Neural progenitor cell (in vitro differentiated cells): ENCODE results near the gene RBMS1. TPM values are rescaled to one million over a fixed set of nuclear protein-coding genes. Genes with fewer than 3 reads are reported as not detected.
"Not testable (repeated sequence)": the region's sequence is repeated elsewhere in the genome, so short reads cannot be mapped to it uniquely, and the experiment has no call there.

Experiments
- DNase-seq: peaks from one replicate; pipeline ENCODE4 v3.0.0-alpha.2; 2016; ENCODE audit warnings: low spot score
- H2AFZ ChIP-seq: fragments of 200-600 bp; sonication (generic); replicated peaks from 2 replicates; pipeline ENCODE4 v1.6.1; 2016; ENCODE audit warnings: antibody characterized with exemption
- H3F3A ChIP-seq: fragments of 200-600 bp; sonication (generic); 2 replicates; pipeline ENCODE4 v1.6.1; 2016; ENCODE audit warnings: antibody characterized with exemption, low read depth
- H3K27ac ChIP-seq: fragments of 200-600 bp; sonication (generic); 2 replicates; pipeline ENCODE4 v1.5.1; 2016; ENCODE audit warnings: mild to moderate bottlenecking
- H3K27me3 ChIP-seq: fragments of 200-600 bp; sonication (generic); 2 replicates; pipeline ENCODE4 v1.6.1; 2016; ENCODE audit warnings: mild to moderate bottlenecking, moderate library complexity
- H3K36me3 ChIP-seq: fragments of 200-600 bp; sonication (generic); 2 replicates; pipeline ENCODE4 v1.5.1; 2016
- H3K4me1 ChIP-seq: fragments of 200-600 bp; sonication (generic); 2 replicates; pipeline ENCODE4 v1.6.1; 2016; ENCODE audit warnings: mixed run types
- H3K4me2 ChIP-seq: fragments of 200-600 bp; sonication (generic); 2 replicates; pipeline ENCODE4 v1.6.1; 2016
- H3K4me3 ChIP-seq: fragments of 200-600 bp; sonication (generic); 2 replicates; pipeline ENCODE4 v1.5.1; 2016
- H3K79me2 ChIP-seq: fragments of 200-600 bp; sonication (generic); 2 replicates; pipeline ENCODE4 v1.6.1; 2016; ENCODE audit warnings: low read depth
- H3K9ac ChIP-seq: fragments of 200-600 bp; sonication (generic); 2 replicates; pipeline ENCODE4 v1.6.1; 2016
- H3K9me3 ChIP-seq: fragments of 200-600 bp; sonication (generic); 2 replicates; pipeline ENCODE4 v1.5.1; 2016; ENCODE audit warnings: low read depth
- H4K20me1 ChIP-seq: fragments of 200-600 bp; sonication (generic); 2 replicates; pipeline ENCODE4 v1.6.1; 2016; ENCODE audit warnings: low read depth
- H3K27ac Mint-ChIP-seq: 3 replicates; pipeline ENCODE4 v1.8.0; 2021; ENCODE audit warnings: mixed read lengths
- H3K27me3 Mint-ChIP-seq: 2 replicates; pipeline ENCODE4 v1.8.0; 2022; ENCODE audit warnings: low read depth, mild to moderate bottlenecking, inconsistent platforms, moderate library complexity, mixed read lengths; ENCODE audit not compliant: insufficient read depth
- H3K36me3 Mint-ChIP-seq: 3 replicates; pipeline ENCODE4 v1.8.0; 2021; ENCODE audit warnings: mixed read lengths
- H3K4me1 Mint-ChIP-seq: 3 replicates; pipeline ENCODE4 v1.8.0; 2021; ENCODE audit warnings: mixed read lengths
- H3K4me3 Mint-ChIP-seq: 3 replicates; pipeline ENCODE4 v1.8.0; 2021; ENCODE audit warnings: mild to moderate bottlenecking, moderate library complexity, mixed read lengths
- H3K9me3 Mint-ChIP-seq: 3 replicates; pipeline ENCODE4 v1.8.0; 2020; ENCODE audit warnings: mixed read lengths
- CTCF ChIP-seq: fragments of 200-600 bp; sonication (generic); IDR thresholded peaks from 2 replicates; pipeline ENCODE4 v1.5.1; 2017; ENCODE audit warnings: antibody characterized with exemption, mild to moderate bottlenecking
- EZH2 ChIP-seq: fragments of 200-600 bp; sonication (generic); IDR thresholded peaks from 2 replicates; pipeline ENCODE4 v1.6.1; 2017; ENCODE audit warnings: antibody characterized with exemption, mild to moderate bottlenecking, moderate library complexity
- EZH2phosphoT487 ChIP-seq: fragments of 200-600 bp; sonication (generic); IDR thresholded peaks from 2 replicates; pipeline ENCODE4 v1.6.1; 2017; ENCODE audit warnings: antibody characterized with exemption
- total RNA-seq: library from RNA; depleted of rRNA; stranded (reverse); fragments of >200 nt; gene quantifications from 2 replicates; pipeline ENCODE4 v1.2.3, GENCODE V29; 2015; ENCODE audit warnings: low replicate concordance

RBMS1 gene
- total RNA-seq, 1 donor from 2014 or later: 101 TPM

- H3K4me1 Mint-ChIP-seq: peaks cover 58% of the 10 kb centered on the region
- H3K9ac ChIP-seq: no peak overlapping the region
Measured at GRCh38 chr2:160371251-160372009, 122.2 kb downstream of the RBMS1 start.

GRCh38 chr2:160368988-160369930, 124.3 kb downstream of the RBMS1 start:
- Mint-ChIP-seq H3K36me3 (peaks cover 9% of the 10 kb centered on the region), H3K27ac (no peak overlapping the region), H3K9me3 (no peaks in the 10 kb centered on the region), H3K4me3 (no peak overlapping the region), H3K27me3 (peaks cover 4% of the 10 kb centered on the region), H3K4me1 (peaks cover 52% of the 10 kb centered on the region)
- H3K4me2 ChIP-seq: no peak overlapping the region
- TF ChIP-seq EZH2 (no peak), EZH2phosphoT487 (no peak), CTCF (no peak)
- H3K4me3 ChIP-seq: no peak overlapping the region
- H3K79me2 ChIP-seq: peaks cover 91% of the 10 kb centered on the region
- H2AFZ ChIP-seq: no peak overlapping the region
- no peaks in the 10 kb centered on the region for H3F3A ChIP-seq
- no peak overlapping the region for H3K27ac ChIP-seq
- H3K9ac ChIP-seq: no peak overlapping the region
- H3K9me3 ChIP-seq: no peaks in the 10 kb centered on the region
- no peak for DNase-seq
- peaks cover 88% of the 10 kb centered on the region for H4K20me1 ChIP-seq
- H3K36me3 ChIP-seq: no peaks in the 10 kb centered on the region
- H3K27me3 ChIP-seq: no peaks in the 10 kb centered on the region
- peaks cover 57% of the 10 kb centered on the region for H3K4me1 ChIP-seq

More at GRCh38 chr2:160371251-160372009, 122.2 kb downstream of the RBMS1 start:
- H3K4me2 ChIP-seq: no peak overlapping the region
- no peaks in the 10 kb centered on the region for H3K36me3 ChIP-seq
- no peaks in the 10 kb centered on the region for H3K27me3 ChIP-seq
- no peak overlapping the region for H3K4me3 Mint-ChIP-seq
- H3K27ac Mint-ChIP-seq: no peak overlapping the region
- H3K27me3 Mint-ChIP-seq: peaks cover 4% of the 10 kb centered on the region
- no peak overlapping the region for H3K4me3 ChIP-seq
- peaks cover 99% of the 10 kb centered on the region for H4K20me1 ChIP-seq
- no peak for DNase-seq
- TF ChIP-seq CTCF (no peak), EZH2phosphoT487 (no peak)
- H3F3A ChIP-seq: no peaks in the 10 kb centered on the region
- peaks cover 100% of the 10 kb centered on the region for H3K79me2 ChIP-seq
- no peak overlapping the region for H3K27ac ChIP-seq
- H3K4me1 ChIP-seq: peaks cover 51% of the 10 kb centered on the region
- no peaks in the 10 kb centered on the region for H3K9me3 ChIP-seq
- no peak overlapping the region for H2AFZ ChIP-seq
- peaks cover 2% of the 10 kb centered on the region for H3K36me3 Mint-ChIP-seq
- no peaks in the 10 kb centered on the region for H3K9me3 Mint-ChIP-seq

- Histone ChIP-seq H3K9ac (no peak overlapping the region), H4K20me1 (peaks cover 79% of the 10 kb centered on the region), H3K27ac (no peak overlapping the region), H3K4me2 (peak overlapping the region; percentile 14), H3K4me1 (peaks cover 44% of the 10 kb centered on the region), H3F3A (no peaks in the 10 kb centered on the region), H3K27me3 (no peaks in the 10 kb centered on the region), H3K79me2 (peaks cover 83% of the 10 kb centered on the region), H2AFZ (no peak overlapping the region), H3K4me3 (no peak overlapping the region), H3K9me3 (no peaks in the 10 kb centered on the region), H3K36me3 (no peaks in the 10 kb centered on the region)
- Mint-ChIP-seq H3K4me1 (peaks cover 39% of the 10 kb centered on the region), H3K36me3 (peaks cover 8% of the 10 kb centered on the region), H3K9me3 (no peaks in the 10 kb centered on the region), H3K27me3 (peaks cover 6% of the 10 kb centered on the region), H3K4me3 (no peak overlapping the region), H3K27ac (no peak overlapping the region)
- no peak for DNase-seq
- TF ChIP-seq EZH2 (no peak), EZH2phosphoT487 (no peak), CTCF (no peak)
Measured at GRCh38 chr2:160367887-160368286, 125.7 kb downstream of the RBMS1 start.

GRCh38 chr2:160367139-160367538, 126.5 kb downstream of the RBMS1 start:
- not testable (repeated sequence) for H3K27me3 Mint-ChIP-seq, DNase-seq, H3K27ac ChIP-seq, H3F3A ChIP-seq, H3K36me3 ChIP-seq, H3K9me3 Mint-ChIP-seq, H2AFZ ChIP-seq, H3K4me3 ChIP-seq, H3K4me3 Mint-ChIP-seq, H3K9ac ChIP-seq, H3K9me3 ChIP-seq, H3K27ac Mint-ChIP-seq, H3K36me3 Mint-ChIP-seq, H3K27me3 ChIP-seq
- Histone ChIP-seq H3K79me2 (peaks cover 76% of the 10 kb centered on the region), H3K4me2 (peak overlapping the region; percentile 14), H4K20me1 (peaks cover 75% of the 10 kb centered on the region), H3K4me1 (peaks cover 38% of the 10 kb centered on the region)
- peaks cover 35% of the 10 kb centered on the region for H3K4me1 Mint-ChIP-seq
